Measurements from ENCODE around the gene NUP93. TPM values are rescaled to one million over a fixed set of nuclear protein-coding genes. Genes with fewer than 3 reads are reported as not detected.

Gene NUP93
- polyA plus RNA-seq, 1 of the 3 experiments (the other 2 are of a cell fraction): 43.1 TPM

DNA sequence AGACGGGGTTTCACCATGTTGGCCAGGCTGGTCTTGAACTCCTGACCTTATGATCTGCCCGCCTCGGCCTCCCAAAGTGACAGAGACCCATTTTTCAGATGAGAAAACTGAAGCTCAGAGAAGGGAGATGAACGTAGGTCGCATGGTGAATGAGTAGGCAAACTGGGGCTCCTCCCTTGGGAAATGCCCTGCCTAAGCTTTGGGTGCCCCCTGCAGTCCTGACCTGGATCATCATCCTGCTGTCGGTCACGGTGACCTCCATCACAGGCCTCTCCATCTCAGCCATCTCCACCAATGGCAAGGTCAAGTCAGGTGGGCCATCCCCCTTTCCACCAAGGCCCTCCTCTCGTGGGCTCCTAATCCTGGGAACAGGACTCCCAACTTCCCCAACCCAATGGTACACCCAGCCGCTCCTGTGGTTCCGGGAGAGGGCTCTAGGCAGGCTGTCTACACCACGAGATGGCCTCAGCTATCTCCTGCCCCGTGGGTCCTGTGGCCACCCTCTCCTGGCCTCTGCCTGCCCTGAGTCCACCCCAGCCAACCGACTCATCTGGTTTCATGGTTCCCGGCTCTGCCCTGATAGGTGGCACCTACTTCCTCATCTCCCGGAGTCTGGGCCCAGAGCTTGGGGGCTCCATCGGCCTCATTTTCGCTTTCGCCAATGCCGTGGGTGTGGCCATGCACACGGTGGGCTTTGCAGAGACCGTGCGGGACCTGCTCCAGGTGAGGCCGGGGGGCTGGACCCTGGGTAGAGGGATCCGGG lies 139.8 kb downstream of the NUP93 start:
- ChIA-PET CTCF (interaction anchor here (1.1 to 2.6 kb wide), 9 partner anchors 21 to 177 kb away, joined by 3 to 12 read pairs (median 4); no protein-coding TSS in a partner anchor), POLR2A (no interaction called here)
- Histone ChIP-seq H3K9me3 (no peaks in the 10 kb centered on the region), H3K9me2 (no peaks in the 10 kb centered on the region), H3K4me3 (ENCODE audit: low read depth in 2 of 2, low read length in 1 of 2) (no peak overlapping the region), H3K27ac (ENCODE audit: low read depth in 2 of 2, low read length in 1 of 2) (no peak overlapping the region), H3F3A (replicated peaks; ENCODE audit: insufficient read depth) (no peaks in the 10 kb centered on the region), H3K27me3 (ENCODE audit: insufficient read depth) (no peaks in the 10 kb centered on the region), H3K4me1 (ENCODE audit: control insufficient read depth in 1 of 2, insufficient read depth in 2 of 2, low read depth in 1 of 2, low read length in 1 of 2) (peaks cover 0 to 25% of the 10 kb centered on the region in 2 experiments; a peak in 1 of 4 replicates), H3K9ac (no peak overlapping the region), H3K36me3 (replicated peaks in 1 of 2; ENCODE audit: control insufficient read depth in 1 of 2, insufficient read depth in 2 of 2, low read length in 1 of 2) (no peaks in the 10 kb centered on the region), H3K79me2 (ENCODE audit: insufficient read depth) (no peaks in the 10 kb centered on the region), H2AFZ (ENCODE audit: low read depth) (no peak overlapping the region), H3K4me2 (no peak overlapping the region), H4K20me1 (ENCODE audit: insufficient read depth) (no peaks in the 10 kb centered on the region)
- WGBS (ENCODE audit: low lambda C conversion rate): 92% methylated on average over 17 of the region's 24 CpGs
- TF ChIP-seq, protein P1, sequence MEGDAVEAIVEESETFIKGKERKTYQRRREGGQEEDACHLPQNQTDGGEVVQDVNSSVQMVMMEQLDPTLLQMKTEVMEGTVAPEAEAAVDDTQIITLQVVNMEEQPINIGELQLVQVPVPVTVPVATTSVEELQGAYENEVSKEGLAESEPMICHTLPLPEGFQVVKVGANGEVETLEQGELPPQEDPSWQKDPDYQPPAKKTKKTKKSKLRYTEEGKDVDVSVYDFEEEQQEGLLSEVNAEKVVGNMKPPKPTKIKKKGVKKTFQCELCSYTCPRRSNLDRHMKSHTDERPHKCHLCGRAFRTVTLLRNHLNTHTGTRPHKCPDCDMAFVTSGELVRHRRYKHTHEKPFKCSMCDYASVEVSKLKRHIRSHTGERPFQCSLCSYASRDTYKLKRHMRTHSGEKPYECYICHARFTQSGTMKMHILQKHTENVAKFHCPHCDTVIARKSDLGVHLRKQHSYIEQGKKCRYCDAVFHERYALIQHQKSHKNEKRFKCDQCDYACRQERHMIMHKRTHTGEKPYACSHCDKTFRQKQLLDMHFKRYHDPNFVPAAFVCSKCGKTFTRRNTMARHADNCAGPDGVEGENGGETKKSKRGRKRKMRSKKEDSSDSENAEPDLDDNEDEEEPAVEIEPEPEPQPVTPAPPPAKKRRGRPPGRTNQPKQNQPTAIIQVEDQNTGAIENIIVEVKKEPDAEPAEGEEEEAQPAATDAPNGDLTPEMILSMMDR (IDR thresholded peaks at IDR 0.05): peak; percentile 39
- TF ChIP-seq POLR2AphosphoS5 (IDR thresholded peaks at IDR 0.05; ENCODE audit: low read depth, low read length): no peak
- TF ChIP-seq SMC3 (IDR thresholded peaks at IDR 0.05; ENCODE audit: low read depth, low read length): peak; percentile 19; the same call in 1 of the 2 replicates
- TF ChIP-seq RAD21 (IDR thresholded peaks at IDR 0.05; ENCODE audit: low read length): peak; percentile 53
- TF ChIP-seq FOXJ3 (CRISPR knock-in tag; IDR thresholded peaks at IDR 0.05): no peak
- no peak for DNase-seq

DNA sequence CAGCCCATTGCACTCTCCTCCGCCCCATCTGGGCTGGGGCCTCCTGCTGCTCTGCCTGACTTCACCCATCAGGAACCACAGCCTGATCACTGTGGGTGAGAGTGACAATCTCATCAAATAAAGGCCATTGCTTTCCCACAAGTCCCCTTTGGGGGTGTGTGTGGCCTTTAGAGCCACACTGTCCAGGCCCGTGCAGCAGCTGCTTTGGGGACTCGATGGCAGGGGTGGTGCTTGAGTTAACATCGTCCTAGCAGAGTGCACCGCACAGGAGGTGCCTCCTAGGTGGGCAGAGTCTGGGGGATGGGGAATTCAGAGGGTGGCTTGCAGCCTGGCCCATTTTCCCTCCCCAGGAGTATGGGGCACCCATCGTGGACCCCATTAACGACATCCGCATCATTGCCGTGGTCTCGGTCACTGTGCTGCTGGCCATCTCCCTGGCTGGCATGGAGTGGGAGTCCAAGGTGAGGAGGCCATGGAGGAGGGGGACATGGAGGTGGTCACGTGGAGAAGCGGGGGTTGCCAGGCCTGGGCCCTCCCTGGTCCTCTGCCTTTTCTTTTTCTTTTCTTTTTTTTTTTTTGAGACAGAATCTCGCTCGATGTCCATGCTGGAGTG lies 140.5 kb downstream of the NUP93 start:
- H3K4me3 ChIP-seq (ENCODE audit: low read depth in 2 of 2, low read length in 1 of 2): no peak overlapping the region
- 88% methylated on average over 10 of the region's 14 CpGs for WGBS (ENCODE audit: low lambda C conversion rate)
- POLR2A ChIA-PET: no interaction called here
- H3K9ac ChIP-seq: no peak overlapping the region
- no peaks in the 10 kb centered on the region for H3K27me3 ChIP-seq (ENCODE audit: insufficient read depth)
- H3K9me3 ChIP-seq: no peaks in the 10 kb centered on the region
- DNase-seq: no peak
- TF ChIP-seq, protein P2, sequence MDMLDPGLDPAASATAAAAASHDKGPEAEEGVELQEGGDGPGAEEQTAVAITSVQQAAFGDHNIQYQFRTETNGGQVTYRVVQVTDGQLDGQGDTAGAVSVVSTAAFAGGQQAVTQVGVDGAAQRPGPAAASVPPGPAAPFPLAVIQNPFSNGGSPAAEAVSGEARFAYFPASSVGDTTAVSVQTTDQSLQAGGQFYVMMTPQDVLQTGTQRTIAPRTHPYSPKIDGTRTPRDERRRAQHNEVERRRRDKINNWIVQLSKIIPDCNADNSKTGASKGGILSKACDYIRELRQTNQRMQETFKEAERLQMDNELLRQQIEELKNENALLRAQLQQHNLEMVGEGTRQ (IDR thresholded peaks at IDR 0.05; ENCODE audit: borderline replicate concordance, low read depth, low read length): no peak
- TF ChIP-seq TAF1 (IDR thresholded peaks at IDR 0.05; ENCODE audit: borderline replicate concordance, low read depth, low read length): no peak
- no peak for TF ChIP-seq SIN3A (IDR thresholded peaks at IDR 0.05; ENCODE audit: borderline replicate concordance, low read depth, low read length)
- TF ChIP-seq POLR2AphosphoS5 (IDR thresholded peaks at IDR 0.05; ENCODE audit: low read depth, low read length): no peak
- no peak for TF ChIP-seq YY1 (IDR thresholded peaks at IDR 0.05; ENCODE audit: low read depth)
- TF ChIP-seq RCOR1 (IDR thresholded peaks at IDR 0.05; ENCODE audit: low read length): no peak
- no peak for TF ChIP-seq EP300 (IDR thresholded peaks at IDR 0.05; ENCODE audit: borderline replicate concordance in 1 of 2, low read depth in 1 of 2, low read length in 1 of 2)
- no peak for TF ChIP-seq RAD21 (IDR thresholded peaks at IDR 0.05; ENCODE audit: low read length)
- TF ChIP-seq FOSL2 (IDR thresholded peaks at IDR 0.05; ENCODE audit: borderline replicate concordance, low read depth): no peak
- TF ChIP-seq MEF2A (IDR thresholded peaks at IDR 0.05; ENCODE audit: borderline replicate concordance, low read depth): no peak
- no peak for TF ChIP-seq MXI1 (IDR thresholded peaks at IDR 0.05; ENCODE audit: low read depth, low read length)
- TF ChIP-seq TEAD4 (IDR thresholded peaks at IDR 0.05; ENCODE audit: borderline replicate concordance, insufficient read depth): no peak
- TF ChIP-seq FOXJ3 (CRISPR knock-in tag; IDR thresholded peaks at IDR 0.05): no peak
- no peak for TF ChIP-seq RXRA (IDR thresholded peaks at IDR 0.05; ENCODE audit: borderline replicate concordance, low read depth)
- no peak for TF ChIP-seq CHD2 (IDR thresholded peaks at IDR 0.05; ENCODE audit: low read length, partially characterized antibody)
- no peak for TF ChIP-seq EZH2phosphoT487 (IDR thresholded peaks at IDR 0.05; ENCODE audit: borderline replicate concordance, low read depth)
- TF ChIP-seq NRF1 (IDR thresholded peaks at IDR 0.05; ENCODE audit: low read depth, low read length): no peak
- TF ChIP-seq SMC3 (IDR thresholded peaks at IDR 0.05; ENCODE audit: low read depth, low read length): no peak
- no peak for TF ChIP-seq ELF1 (IDR thresholded peaks at IDR 0.05)
- no peaks in the 10 kb centered on the region for H3F3A ChIP-seq (replicated peaks; ENCODE audit: insufficient read depth)
- no peak overlapping the region for H3K27ac ChIP-seq (ENCODE audit: low read depth in 2 of 2, low read length in 1 of 2)
- H3K9me2 ChIP-seq: no peaks in the 10 kb centered on the region
- H3K36me3 ChIP-seq (replicated peaks in 1 of 2; ENCODE audit: control insufficient read depth in 1 of 2, insufficient read depth in 2 of 2, low read length in 1 of 2): no peaks in the 10 kb centered on the region
- H3K4me2 ChIP-seq: no peak overlapping the region
- H3K4me1 ChIP-seq (ENCODE audit: control insufficient read depth in 1 of 2, insufficient read depth in 2 of 2, low read depth in 1 of 2, low read length in 1 of 2): peaks cover 0 to 23% of the 10 kb centered on the region in 2 experiments; a peak in 1 of 4 replicates
- CTCF ChIA-PET: interaction anchor here (1.2 to 2.6 kb wide), 4 partner anchors 22 to 81 kb away, joined by 3 to 12 read pairs (median 8); no protein-coding TSS in a partner anchor
- H4K20me1 ChIP-seq (ENCODE audit: insufficient read depth): no peaks in the 10 kb centered on the region
- H2AFZ ChIP-seq (ENCODE audit: low read depth): no peak overlapping the region
- H3K79me2 ChIP-seq (ENCODE audit: insufficient read depth): no peaks in the 10 kb centered on the region
